Panc1 (cell line): ENCODE measurements around the gene SYNE1. TPM values are rescaled to one million over a fixed set of nuclear protein-coding genes. Genes with fewer than 3 reads are reported as not detected.

Experiments
- ATAC-seq: fragments of 200-7000 bp; cut with Tn5 transposase; 2 replicates; pipeline ENCODE4 v1.9.1; 2020; ENCODE audit warnings: mild to moderate bottlenecking, moderate library complexity
- BruUV-seq: library from RNA; stranded (reverse); fragments of 400-500 nt; replicated peaks from 2 replicates; lab custom pipeline; 2021; lab: Mats Ljungman, UMichigan
- CTCF ChIA-PET: fragments of 300-600 bp; sonication (Branson Sonifier 250); formaldehyde crosslinking; loops from one replicate; lab custom pipeline; 2022; ENCODE audit warnings: antibody characterized with exemption; lab: Charles Lee
- POLR2A ChIA-PET: fragments of 300-600 bp; sonication (Branson Sonifier 250); formaldehyde crosslinking; loops from one replicate; lab custom pipeline; 2022; ENCODE audit warnings: antibody characterized with exemption; lab: Charles Lee
- DNase-seq: peaks from one replicate; pipeline ENCODE4 v3.0.0-alpha.2; 2010; ENCODE audit warnings: low read depth, low spot score
- H3K27ac ChIP-seq: 2 replicates; pipeline ENCODE4 v1.5.1; 2011; ENCODE audit warnings: mild to moderate bottlenecking, low read length, inconsistent platforms
- H3K27me3 ChIP-seq: fragments of 200-500 bp; sonication (Bioruptor generic); 2 replicates; pipeline ENCODE4 v1.6.0; 2014; ENCODE audit warnings: low read length, inconsistent platforms; ENCODE audit not compliant: control insufficient read depth, insufficient read depth
- H3K36me3 ChIP-seq: fragments of 200-500 bp; sonication (Bioruptor generic); 2 replicates; pipeline ENCODE4 v1.5.1; 2014; ENCODE audit warnings: inconsistent platforms, mild to moderate bottlenecking, low read length, moderate library complexity; ENCODE audit not compliant: control insufficient read depth, insufficient read depth
- H3K4me1 ChIP-seq: 2 replicates; pipeline ENCODE4 v1.5.1; 2011; ENCODE audit warnings: inconsistent platforms, mild to moderate bottlenecking, low read length, moderate library complexity; ENCODE audit not compliant: control insufficient read depth, insufficient read depth
- H3K4me3 ChIP-seq, 2 experiments: 2 replicates each; pipeline ENCODE4 v1.5.1; 2011 to 2012; ENCODE audit warnings: low read depth in 2 of 2, low read length in 2 of 2, mild to moderate bottlenecking in 2 of 2, inconsistent platforms in 1 of 2, moderate library complexity in 1 of 2
- H3K9me3 ChIP-seq: fragments of 200-500 bp; sonication (Bioruptor generic); 2 replicates; pipeline ENCODE4 v1.5.1; 2014; ENCODE audit warnings: low read depth, mild to moderate bottlenecking, inconsistent platforms, low read length, moderate library complexity; ENCODE audit not compliant: control insufficient read depth, insufficient read depth
- CTCF ChIP-seq: fragments of 450-650 bp; IDR thresholded peaks from 2 replicates; pipeline ENCODE4 v1.5.1; 2017; ENCODE audit warnings: mild to moderate bottlenecking
- POLR2AphosphoS5 ChIP-seq: IDR thresholded peaks from 2 replicates; pipeline ENCODE4 v1.6.1; 2012; ENCODE audit warnings: mild to moderate bottlenecking, low read depth, low read length, moderate library complexity
- REST ChIP-seq, 2 experiments: IDR thresholded peaks; 2 replicates each; pipeline ENCODE4 v1.6.1; 2011 to 2012; ENCODE audit warnings: low read depth in 2 of 2, control low read depth in 1 of 2, low read length in 1 of 2, mild to moderate bottlenecking in 1 of 2, moderate library complexity in 1 of 2; ENCODE audit not compliant: insufficient read depth in 1 of 2
- SIN3A ChIP-seq: IDR thresholded peaks from 2 replicates; pipeline ENCODE4 v1.6.1; 2012; ENCODE audit warnings: low read depth, mild to moderate bottlenecking, low read length, moderate library complexity, borderline replicate concordance; ENCODE audit not compliant: insufficient read depth
- TCF7L2 ChIP-seq: IDR thresholded peaks from 2 replicates; pipeline ENCODE4 v1.6.1; 2011; ENCODE audit warnings: mild to moderate bottlenecking, low read depth, low read length, inconsistent platforms
- in situ Hi-C: cut with HindIII; loops from 2 replicates; pipeline ENCODE4 v1.10.0; 2016; ENCODE audit warnings: low sequenced_read_pairs, low pct_unique_long_range_greater_than_20kb
- intact Hi-C: fragments of 100-400 bp; cut with micrococcal nuclease; formaldehyde crosslinking; loops from one replicate; pipeline ENCODE4 v1.10.0; 2022; ENCODE audit not compliant: unreplicated experiment
- total RNA-seq: library from RNA; stranded (reverse); gene quantifications from one replicate; pipeline ENCODE4 v1.2.1, GENCODE V29; 2021; ENCODE audit not compliant: unreplicated experiment

Gene SYNE1
- total RNA-seq, 1 experiment from 2014 or later, result 3.2 TPM

GRCh38 chr6:152391179-152391880, 245.8 kb downstream of the SYNE1 start:
- CTCF ChIA-PET, result no interaction called here
- intact Hi-C loops, result no loop called here
- Histone ChIP-seq H3K9me3 (no peaks in the 10 kb centered on the region), H3K4me3 (no peak overlapping the region), H3K4me1 (no peaks in the 10 kb centered on the region), H3K27ac (no peak overlapping the region), H3K36me3 (no peaks in the 10 kb centered on the region), H3K27me3 (no peaks in the 10 kb centered on the region; the same call in 1 of the 2 replicates)
- no peak for DNase-seq
- POLR2A ChIA-PET, result no interaction called here
- no peak for ATAC-seq
- TF ChIP-seq POLR2AphosphoS5 (no peak), REST (IDR thresholded peaks at IDR 0.05; ENCODE audit: insufficient read depth in 1 of 2, low read depth in 2 of 2, low read length in 1 of 2) (no peak), CTCF (no peak), TCF7L2 (no peak), SIN3A (no peak)
- in situ Hi-C loops, result no loop called here
- no TSS peak for BruUV-seq

- BruUV-seq, result no TSS peak
- Histone ChIP-seq H3K9me3 (no peaks in the 10 kb centered on the region), H3K27ac (no peak overlapping the region), H3K27me3 (no peaks in the 10 kb centered on the region; the same call in 1 of the 2 replicates), H3K4me3 (no peak overlapping the region), H3K4me1 (no peaks in the 10 kb centered on the region), H3K36me3 (no peaks in the 10 kb centered on the region)
- intact Hi-C loops (no loop called here), in situ Hi-C loops (no loop called here)
- ChIA-PET CTCF (no interaction called here), POLR2A (no interaction called here)
- ATAC-seq (no peak), DNase-seq (no peak)
- TF ChIP-seq TCF7L2 (no peak), SIN3A (no peak), REST (IDR thresholded peaks at IDR 0.05; ENCODE audit: insufficient read depth in 1 of 2, low read depth in 2 of 2, low read length in 1 of 2) (no peak), CTCF (no peak), POLR2AphosphoS5 (no peak)
These were observed 250.1 kb downstream of the SYNE1 start for GRCh38 chr6:152387091-152387490.
